A549 (cell line): ENCODE measurements around the gene TALDO1. TPM values are rescaled to one million over a fixed set of nuclear protein-coding genes. Genes with fewer than 3 reads are reported as not detected.

ENCODE experiments used
- ATAC-seq, 2 experiments: fragments of 200-7000 bp in 1 of 2; fragments of >200 bp in 1 of 2; cut with Nextera tagmentation in 1 of 2; cut with Tn5 transposase in 1 of 2; 3 replicates each; pipeline versions ENCODE4 v1.8.0 to v1.9.1; 2018 to 2020; ENCODE audit warnings: mild to moderate bottlenecking in 1 of 2, moderate library complexity in 1 of 2
- CTCF ChIA-PET: fragments of 300-600 bp; sonication (Branson Sonifier 250); formaldehyde crosslinking; extraction: SDS; loops from one replicate; lab custom pipeline; 2021; ENCODE audit warnings: antibody characterized with exemption, inconsistent platforms; lab: Yijun Ruan, JAX
- POLR2A ChIA-PET: fragments of 350-600 bp; formaldehyde crosslinking; extraction: SDS; loops from one replicate; lab custom pipeline; 2021; ENCODE audit warnings: antibody characterized with exemption, inconsistent platforms; lab: Yijun Ruan, JAX
- DNase-seq, 2 experiments: peaks; one replicate each; pipeline versions ENCODE4 v3.0.0 to v3.0.0-alpha.2; 2011 to 2016; ENCODE audit warnings: low read depth in 1 of 2, low spot score in 1 of 2
- FAIRE-seq: peaks from 2 replicates; lab custom pipeline; 2011; peaks lifted over from hg19 to GRCh38; lab: Jason Lieb, UNC
- H3K27ac ChIP-seq, 2 experiments: fragments of >200 bp; sonication (Bioruptor Twin); formaldehyde crosslinking; 3 replicates each; pipeline ENCODE4 v1.5.1; 2016 to 2017
- H3K4me1 ChIP-seq: fragments of >200 bp; sonication (Bioruptor Twin); formaldehyde crosslinking; 3 replicates; pipeline ENCODE4 v1.6.1; 2016
- H3K4me2 ChIP-seq: fragments of >200 bp; sonication (Bioruptor Twin); formaldehyde crosslinking; 3 replicates; pipeline ENCODE4 v1.6.1; 2016
- H3K4me3 ChIP-seq: fragments of >200 bp; sonication (Bioruptor Twin); formaldehyde crosslinking; 3 replicates; pipeline ENCODE4 v1.5.1; 2016
- H3K9me3 ChIP-seq: fragments of >200 bp; sonication (Bioruptor Twin); formaldehyde crosslinking; 3 replicates; pipeline ENCODE4 v1.6.1; 2016
- BHLHE40 ChIP-seq: IDR thresholded peaks from 2 replicates; pipeline ENCODE4 v1.6.1; 2012; ENCODE audit warnings: low read depth, low read length, inconsistent platforms
- CEBPB ChIP-seq, 2 experiments: fragments of >200 bp in 1 of 2; sonication (Bioruptor Twin) in 1 of 2; formaldehyde crosslinking in 1 of 2; IDR thresholded peaks; 2 replicates each; pipeline ENCODE4 v1.6.1; 2012 to 2016
- CHD4 ChIP-seq: fragments of 200-600 bp; sonication (generic); IDR thresholded peaks from 2 replicates; pipeline ENCODE4 v1.6.1; 2016; ENCODE audit warnings: antibody characterized with exemption, mild to moderate bottlenecking, borderline replicate concordance
- EHF ChIP-seq: fragments of 250-450 bp; sonication (Bioruptor Pico); IDR thresholded peaks from 2 replicates; pipeline ENCODE4 v1.5.0; 2020; ENCODE audit warnings: mild to moderate bottlenecking
- GATA3 ChIP-seq: IDR thresholded peaks from 2 replicates; pipeline ENCODE4 v1.6.1; 2012; ENCODE audit warnings: borderline replicate concordance
- HDAC2 ChIP-seq: fragments of 200-600 bp; sonication (generic); IDR thresholded peaks from 2 replicates; pipeline ENCODE4 v1.6.1; 2016
- HEYL ChIP-seq: fragments of 250-450 bp; sonication (Bioruptor Pico); IDR thresholded peaks from 2 replicates; pipeline ENCODE4 v1.8.0; 2021; ENCODE audit warnings: mild to moderate bottlenecking, moderate library complexity
- HOXA7 ChIP-seq: fragments of 250-450 bp; sonication (Bioruptor Pico); IDR thresholded peaks from 2 replicates; pipeline ENCODE4 v1.5.0; 2020; ENCODE audit warnings: mild to moderate bottlenecking, moderate library complexity
- HOXB13 ChIP-seq: fragments of 250-450 bp; sonication (Bioruptor Pico); IDR thresholded peaks from 2 replicates; pipeline ENCODE4 v1.5.0; 2020; ENCODE audit warnings: low read depth, mild to moderate bottlenecking, moderate library complexity
- MAZ ChIP-seq: fragments of 150-350 bp; IDR thresholded peaks from 2 replicates; pipeline ENCODE4 v1.6.1; 2014; ENCODE audit warnings: antibody characterized with exemption, low read depth, low read length, borderline replicate concordance
- MYC ChIP-seq: IDR thresholded peaks from 2 replicates; pipeline ENCODE4 v1.6.1; 2012; ENCODE audit warnings: mild to moderate bottlenecking, inconsistent platforms, low read length, improper control_type of control experiment, borderline replicate concordance
- NR3C1 ChIP-seq: fragments of >200 bp; sonication (Bioruptor Twin); formaldehyde crosslinking; IDR thresholded peaks from 3 replicates; pipeline ENCODE4 v1.6.1; 2017
- RAD21 ChIP-seq, 2 experiments: fragments of >200 bp in 1 of 2; sonication (Bioruptor Twin) in 1 of 2; formaldehyde crosslinking in 1 of 2; IDR thresholded peaks in 1 of 2; conservative IDR thresholded peaks in 1 of 2; 2 replicates in 1 of 2; 3 replicates in 1 of 2; pipeline ENCODE4 v1.6.1; 2012 to 2018; ENCODE audit warnings: inconsistent platforms in 1 of 2
- RARB ChIP-seq: fragments of 250-450 bp; sonication (Bioruptor Pico); IDR thresholded peaks from 2 replicates; pipeline ENCODE4 v1.8.0; 2021; ENCODE audit warnings: mild to moderate bottlenecking, moderate library complexity
- RCOR1 ChIP-seq: fragments of 150-350 bp; IDR thresholded peaks from 2 replicates; pipeline ENCODE4 v1.6.1; 2014; ENCODE audit warnings: antibody characterized with exemption, low read length, low read depth
- RFX5 ChIP-seq: fragments of 450-650 bp; IDR thresholded peaks from 2 replicates; pipeline ENCODE4 v1.7.1; 2014; ENCODE audit warnings: antibody characterized with exemption, mild to moderate bottlenecking, moderate library complexity
- TP53 ChIP-seq: fragments of 250-450 bp; sonication (Bioruptor Pico); IDR thresholded peaks from 2 replicates; pipeline ENCODE4 v1.5.0; 2021; ENCODE audit warnings: mild to moderate bottlenecking, moderate library complexity
- ZC3H11A ChIP-seq: fragments of 450-650 bp; IDR thresholded peaks from 2 replicates; pipeline ENCODE4 v1.6.1; 2014; ENCODE audit warnings: antibody characterized with exemption, mild to moderate bottlenecking
- WGBS: methylation state at CpG from one replicate; pipeline ENCODE4 v1.1.6; 2017; ENCODE audit errors: missing lambda C conversion rate; 5-methylcytosine and 5-hydroxymethylcytosine counted together
- polyA plus RNA-seq, 4 experiments: library from polyadenylated mRNA; depleted of rRNA in 3 of 4; stranded (reverse); fragments of >200 nt; fragmentation: RNase III in 1 of 4; extraction: RNeasy Plus Mini Kit Qiagen cat#74134 plus additional on column Dnase treatment in 1 of 4; gene quantifications; 2 replicates in 3 of 4; 3 replicates in 1 of 4; pipeline ENCODE4 v1.2.3, GENCODE V29; 2011 to 2017

The TALDO1 gene
- polyA plus RNA-seq, 2 of the 4 experiments (the other 2 are of a cell fraction): 287 to 391 TPM

GRCh38 chr11:765025-765801 lies 17.9 kb downstream of the TALDO1 start (continued):
- TF ChIP-seq TP53 (CRISPR knock-in tag) (peak; percentile 88), GATA3 (0 out of 2 replicates have a peak, but pooled peaks have one; percentile 18), RARB (CRISPR knock-in tag) (peak; percentile 48; the same call in 1 of the 2 replicates), HOXA7 (CRISPR knock-in tag) (no peak), RFX5 (no peak), NR3C1 (no peak), RAD21 (conservative IDR thresholded peaks at IDR 0.05 in 1 of 2, IDR thresholded peaks at IDR 0.05 in 1 of 2) (peak; percentile 59 to 69), EHF (CRISPR knock-in tag) (no peak), MAZ (no peak), HEYL (CRISPR knock-in tag) (no peak), HOXB13 (no peak)

DNA sequence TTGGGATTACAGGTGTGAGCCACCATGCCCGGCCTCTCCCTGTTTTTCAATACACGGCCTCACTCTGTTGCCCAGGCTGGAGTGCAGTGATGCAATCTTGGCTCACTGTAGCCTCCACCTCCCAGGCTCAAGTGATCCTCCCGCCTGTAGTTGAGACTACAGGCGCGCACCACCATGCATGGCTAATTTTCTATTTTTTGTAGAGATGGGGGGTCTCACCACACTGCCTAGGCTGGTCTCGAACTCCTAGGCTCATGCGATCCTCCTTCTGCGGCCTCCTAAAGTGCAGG lies 18.5 kb downstream of the TALDO1 start:
- no peak; a peak in 1 of 6 replicates for ATAC-seq
- H3K9me3 ChIP-seq: no peaks in the 10 kb centered on the region
- H3K27ac ChIP-seq: peak overlapping the region in 1 of 2 experiments; percentile 56; a peak in 2 of 6 replicates
- TF ChIP-seq CEBPB (IDR thresholded peaks at IDR 0.05) (peak in 1 of 2 experiments; percentile 63; a peak in 1 of 4 replicates), CHD4 (no peak)
- TF ChIP-seq, all 56 proteins: peak for 1
- ChIA-PET CTCF (interaction anchor here (0.7 to 5.4 kb wide), 14 partner anchors 9 to 155 kb away, joined by 3 to 44 read pairs (median 4); partner anchors contain the start of genes GATD1 and TALDO1), POLR2A (no interaction called here)
- Histone ChIP-seq H3K4me3 (no peak overlapping the region), H3K4me2 (no peak overlapping the region), H3K4me1 (peaks cover 29% of the 10 kb centered on the region)
- 94% methylated on average over 8 of the region's 8 CpGs for whole genome bisulfite sequencing
- FAIRE-seq (no peak), DNase-seq (no peak)

DNA sequence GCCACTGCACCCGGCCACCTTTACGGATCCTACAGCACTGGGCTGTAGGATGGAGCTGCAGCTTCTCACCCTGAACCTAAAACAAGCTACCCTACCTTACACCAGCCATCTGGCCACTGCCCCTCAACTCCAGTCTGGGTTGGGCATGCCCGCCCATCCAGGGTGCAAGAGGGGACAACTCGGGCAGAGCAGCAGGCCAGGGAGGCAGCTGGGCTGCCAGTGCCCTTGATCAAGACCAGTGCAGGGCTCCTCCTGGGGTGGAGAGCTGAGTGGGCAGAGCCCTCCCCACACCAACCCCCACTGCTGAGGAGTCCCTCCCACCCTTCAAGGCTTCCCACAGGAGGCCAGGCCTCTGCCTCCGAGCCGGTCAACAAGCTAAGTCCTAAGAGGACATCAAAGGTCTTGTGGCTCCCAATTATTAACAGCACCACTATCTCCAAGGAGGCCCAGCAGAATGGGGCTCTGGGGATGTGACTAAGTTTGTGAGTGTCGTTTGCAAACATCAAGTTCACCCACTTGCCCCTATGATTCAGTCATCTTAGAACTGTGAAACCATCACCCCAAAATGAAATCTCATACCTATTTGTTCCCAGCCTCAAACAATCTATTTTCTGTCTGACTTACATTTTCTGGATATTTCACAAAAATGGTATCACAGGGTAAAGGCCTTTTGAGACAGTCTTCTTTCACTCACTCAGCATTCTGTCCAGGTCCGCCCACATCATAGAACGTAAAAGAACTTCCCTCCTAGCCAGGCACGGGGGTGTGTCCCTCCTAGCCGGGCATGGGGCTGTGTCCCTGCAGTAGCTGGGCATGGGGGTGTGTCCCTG lies 19.1 kb downstream of the TALDO1 start:
- 71% methylated on average over 10 of the region's 11 CpGs for WGBS
- TF ChIP-seq BHLHE40: no peak
- ChIA-PET CTCF (interaction anchor here (0.7 to 5.4 kb wide), 14 partner anchors 8 to 156 kb away, joined by 3 to 44 read pairs (median 4); partner anchors contain the start of genes GATD1 and TALDO1), POLR2A (interaction anchor here (0.8 kb wide), 1 partner anchor 11 kb away, joined by 3 read pairs; no protein-coding TSS in a partner anchor)
- FAIRE-seq (no peak), DNase-seq (peak in 1 of 2 experiments; percentile 51), ATAC-seq (peak in 1 of 2 experiments; percentile 8; a peak in 3 of 6 replicates)
- peaks cover 29% of the 10 kb centered on the region for H3K4me1 ChIP-seq
- H3K4me3 ChIP-seq: no peak overlapping the region
- no peaks in the 10 kb centered on the region for H3K9me3 ChIP-seq
- peak overlapping the region in 1 of 2 experiments; percentile 54; a peak in 3 of 6 replicates for H3K27ac ChIP-seq
- H3K4me2 ChIP-seq: no peak overlapping the region

DNA sequence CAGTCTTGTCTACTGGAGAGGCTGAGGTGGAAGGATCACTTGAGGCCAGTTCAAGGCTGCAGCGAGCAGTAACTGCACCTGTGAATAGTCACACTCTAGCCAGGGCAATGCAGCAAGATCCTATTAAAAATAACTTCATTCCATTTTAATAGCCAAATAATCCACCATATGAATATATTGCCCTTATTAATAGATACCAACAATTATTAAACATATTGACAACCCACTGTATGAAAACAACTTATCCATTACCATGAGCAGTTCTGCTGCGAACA lies 19.6 kb downstream of the TALDO1 start:
- H3K9me3 ChIP-seq: no peaks in the 10 kb centered on the region
- no peak for FAIRE-seq
- H3K4me3 ChIP-seq: no peak overlapping the region
- peaks cover 25% of the 10 kb centered on the region for H3K4me1 ChIP-seq
- H3K4me2 ChIP-seq: no peak overlapping the region
- DNase-seq: no peak
- no peak for ATAC-seq
- 90% methylated on average over 2 of the region's 2 CpGs for WGBS
- no peak overlapping the region for H3K27ac ChIP-seq
- ChIA-PET POLR2A (interaction anchor here (0.8 kb wide), 1 partner anchor 10 kb away, joined by 3 read pairs; no protein-coding TSS in a partner anchor), CTCF (interaction anchor here (1.6 to 5.4 kb wide), 3 partner anchors 11 to 20 kb away, joined by 14 to 44 read pairs (median 32); partner anchors contain the start of genes GATD1 and TALDO1)
- TF ChIP-seq ZC3H11A (no peak), MYC (no peak), RCOR1 (no peak), HDAC2 (no peak), CEBPB (IDR thresholded peaks at IDR 0.05) (no peak), BHLHE40 (no peak)
